ENCODE data around the gene UBXN7.
"Not testable (repeated sequence)": the region's sequence is repeated elsewhere in the genome, so short reads cannot be mapped to it uniquely, and the experiment has no call there.

Gene UBXN7

DNA sequence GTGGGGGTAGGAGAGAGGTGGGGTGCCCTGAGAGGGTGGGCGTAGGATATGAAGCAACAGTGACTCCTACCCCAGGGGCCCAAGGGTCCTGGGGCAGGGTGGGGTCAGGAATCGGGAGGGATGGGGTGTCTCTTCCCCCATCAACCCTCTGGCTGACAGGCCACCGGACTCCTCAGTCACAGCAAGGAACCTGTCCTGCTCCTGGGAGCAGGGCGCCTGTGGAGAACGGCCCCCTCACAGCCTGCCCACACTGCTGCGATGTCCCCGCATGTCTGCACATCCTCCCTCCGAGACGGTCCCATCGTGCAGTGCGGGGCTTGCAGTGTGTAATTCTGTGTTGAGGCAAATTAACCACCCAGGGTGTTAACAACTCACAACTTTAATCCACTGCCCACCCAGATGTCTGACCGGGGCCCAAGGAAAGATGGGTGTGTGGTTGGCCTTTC is 96.7 kb downstream of the UBXN7 start:
- intact Hi-C loops (cut with micrococcal nuclease) = no loop called here
- Mint-ChIP-seq H3K4me3 (no peak overlapping the region), H3K9me3 (no peaks in the 10 kb centered on the region), H3K27ac (no peak overlapping the region), H3K36me3 (ENCODE audit: low read depth) (no peaks in the 10 kb centered on the region), H3K4me1 (ENCODE audit: low read depth) (peaks cover 24% of the 10 kb centered on the region), H3K27me3 (peaks cover 2% of the 10 kb centered on the region)

GRCh38 chr3:196334982-196335381 is 97.2 kb downstream of the UBXN7 start:
- Mint-ChIP-seq H3K36me3 (ENCODE audit: low read depth) (no peaks in the 10 kb centered on the region), H3K4me1 (ENCODE audit: low read depth) (peaks cover 20% of the 10 kb centered on the region), H3K4me3 (no peak overlapping the region), H3K27me3 (peaks cover 2% of the 10 kb centered on the region), H3K9me3 (no peaks in the 10 kb centered on the region), H3K27ac (no peak overlapping the region)
- intact Hi-C loops (cut with micrococcal nuclease) = no loop called here

DNA sequence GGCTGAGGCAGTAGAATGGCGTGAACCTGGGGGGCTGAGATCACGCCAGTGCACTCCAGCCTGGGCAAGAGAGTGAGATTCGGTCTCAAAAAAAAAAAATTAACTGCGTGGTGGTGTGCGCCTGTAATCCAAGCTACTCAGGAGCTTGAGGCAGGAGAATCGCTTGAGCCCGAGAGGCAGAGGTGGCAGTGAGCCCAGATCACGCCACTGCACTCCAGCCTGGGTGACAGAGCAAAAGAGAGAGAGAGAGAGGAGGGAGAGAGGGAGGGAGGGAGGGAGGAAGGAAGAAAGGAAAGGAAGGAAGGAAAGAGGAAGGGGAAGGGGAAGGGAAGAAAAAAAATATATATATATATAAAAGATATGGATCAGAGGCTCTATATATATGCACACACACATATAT is 100.1 kb downstream of the UBXN7 start:
- intact Hi-C loops (cut with micrococcal nuclease) = no loop called here
- H3K36me3 Mint-ChIP-seq (ENCODE audit: low read depth) = no peaks in the 10 kb centered on the region
- H3K27me3 Mint-ChIP-seq = peaks cover 3% of the 10 kb centered on the region

DNA sequence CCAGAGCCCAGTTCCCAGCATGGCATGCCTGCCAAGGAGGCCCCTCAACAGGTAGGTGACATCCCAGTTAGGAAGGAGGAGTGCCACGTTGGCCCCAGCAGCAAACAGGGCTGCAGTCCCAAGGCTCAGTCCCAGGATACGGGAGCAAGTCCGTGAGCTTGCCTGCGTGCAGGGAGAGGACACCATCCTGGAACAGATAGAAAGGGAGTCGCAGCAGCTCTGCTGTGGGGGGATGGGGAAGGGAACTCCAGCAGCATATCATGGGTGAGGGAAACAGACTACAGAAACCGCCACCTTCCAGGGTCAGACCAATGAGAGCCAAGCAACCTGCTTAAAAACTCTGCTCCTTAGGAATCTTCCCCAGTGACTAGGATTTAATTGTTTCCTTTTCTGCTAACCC is 104.8 kb downstream of the UBXN7 start:
- intact Hi-C loops (cut with micrococcal nuclease) = no loop called here
- no peaks in the 10 kb centered on the region for H3K9me3 Mint-ChIP-seq
- no peak overlapping the region for H3K27ac Mint-ChIP-seq
- H3K4me1 Mint-ChIP-seq (ENCODE audit: low read depth) = peaks cover 13% of the 10 kb centered on the region
- H3K4me3 Mint-ChIP-seq = no peak overlapping the region
- no peaks in the 10 kb centered on the region for H3K36me3 Mint-ChIP-seq (ENCODE audit: low read depth)
- peaks cover 1% of the 10 kb centered on the region for H3K27me3 Mint-ChIP-seq

More for the DNA sequence above, 100.1 kb downstream of the UBXN7 start:
- Mint-ChIP-seq H3K27ac (no peak overlapping the region), H3K4me1 (ENCODE audit: low read depth) (no peaks in the 10 kb centered on the region), H3K4me3 (no peak overlapping the region), H3K9me3 (no peaks in the 10 kb centered on the region)

DNA sequence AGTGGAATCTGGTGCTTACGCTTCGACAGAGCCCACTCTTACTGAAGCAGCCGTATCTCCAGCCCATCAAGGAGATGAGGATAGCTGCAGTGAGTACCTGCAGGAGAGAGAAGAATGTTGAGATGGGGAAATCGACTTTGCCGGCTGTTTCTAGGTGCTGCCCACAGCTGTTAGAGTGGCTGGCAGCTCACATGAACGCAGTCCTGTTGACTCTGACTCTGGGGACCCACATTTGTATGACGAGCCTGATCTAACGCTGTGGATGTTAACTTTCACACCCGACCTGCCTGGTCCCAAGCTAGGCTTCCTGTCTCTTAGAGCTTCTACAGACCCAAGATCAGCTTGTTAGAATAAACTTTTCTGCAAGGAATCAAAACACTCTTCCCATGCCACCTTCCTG is 105.3 kb downstream of the UBXN7 start:
- no peak overlapping the region for H3K27ac Mint-ChIP-seq
- intact Hi-C loops (cut with micrococcal nuclease) = no loop called here
- H3K4me3 Mint-ChIP-seq = no peak overlapping the region
- peaks cover 1% of the 10 kb centered on the region for H3K27me3 Mint-ChIP-seq
- no peaks in the 10 kb centered on the region for H3K36me3 Mint-ChIP-seq (ENCODE audit: low read depth)
- peaks cover 18% of the 10 kb centered on the region for H3K4me1 Mint-ChIP-seq (ENCODE audit: low read depth)
- H3K9me3 Mint-ChIP-seq = no peaks in the 10 kb centered on the region

DNA sequence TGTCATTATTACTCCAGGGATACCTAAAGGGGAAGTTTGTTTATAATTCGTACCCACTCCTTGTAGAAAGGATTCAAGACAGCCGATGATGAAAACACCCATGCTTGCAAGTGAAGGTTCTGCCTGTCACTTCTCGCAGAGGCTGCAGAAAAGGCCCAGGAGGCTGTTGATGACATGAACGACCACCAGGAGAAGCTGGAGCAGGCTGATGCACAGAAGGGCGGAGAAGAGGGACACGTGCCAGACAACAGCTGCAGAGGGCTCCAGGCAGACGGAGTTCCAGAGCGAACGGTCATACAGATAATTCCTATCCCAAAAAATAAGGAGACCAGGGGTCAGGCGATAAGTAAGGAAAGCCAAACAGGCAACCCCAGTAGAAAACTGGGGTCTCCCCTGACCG is 108.5 kb downstream of the UBXN7 start:
- Mint-ChIP-seq H3K4me3 (no peak overlapping the region), H3K27ac (no peak overlapping the region), H3K36me3 (ENCODE audit: low read depth) (no peaks in the 10 kb centered on the region), H3K9me3 (no peaks in the 10 kb centered on the region), H3K27me3 (no peaks in the 10 kb centered on the region), H3K4me1 (ENCODE audit: low read depth) (peaks cover 44% of the 10 kb centered on the region)
- intact Hi-C loops (cut with micrococcal nuclease) = no loop called here

- no peak overlapping the region for H3K4me3 Mint-ChIP-seq
- no peaks in the 10 kb centered on the region for H3K27me3 Mint-ChIP-seq
These were observed 109.2 kb downstream of the UBXN7 start for GRCh38 chr3:196323016-196323415.

GRCh38 chr3:196321162-196321561 is 111.1 kb downstream of the UBXN7 start:
- Mint-ChIP-seq H3K27ac (peak overlapping the region; percentile 35), H3K4me1 (ENCODE audit: low read depth) (peaks cover 51% of the 10 kb centered on the region), H3K4me3 (peak overlapping the region; percentile 28), H3K36me3 (ENCODE audit: low read depth) (peaks cover 16% of the 10 kb centered on the region), H3K9me3 (no peaks in the 10 kb centered on the region), H3K27me3 (no peaks in the 10 kb centered on the region)
- intact Hi-C loops (cut with micrococcal nuclease) = no loop called here

More at GRCh38 chr3:196323016-196323415, 109.2 kb downstream of the UBXN7 start:
- H3K9me3 Mint-ChIP-seq = no peaks in the 10 kb centered on the region
- intact Hi-C loops (cut with micrococcal nuclease) = no loop called here
- no peak overlapping the region for H3K27ac Mint-ChIP-seq
- H3K36me3 Mint-ChIP-seq (ENCODE audit: low read depth) = peaks cover 5% of the 10 kb centered on the region
- H3K4me1 Mint-ChIP-seq (ENCODE audit: low read depth) = peaks cover 44% of the 10 kb centered on the region

- Mint-ChIP-seq H3K4me1 (ENCODE audit: low read depth) (peaks cover 49% of the 10 kb centered on the region), H3K27ac (peak overlapping the region; percentile 18), H3K9me3 (no peaks in the 10 kb centered on the region), H3K27me3 (no peaks in the 10 kb centered on the region), H3K36me3 (ENCODE audit: low read depth) (peaks cover 16% of the 10 kb centered on the region), H3K4me3 (no peak overlapping the region)
- intact Hi-C loops (cut with micrococcal nuclease) = no loop called here
These were observed 112.1 kb downstream of the UBXN7 start for GRCh38 chr3:196320137-196320536.

DNA sequence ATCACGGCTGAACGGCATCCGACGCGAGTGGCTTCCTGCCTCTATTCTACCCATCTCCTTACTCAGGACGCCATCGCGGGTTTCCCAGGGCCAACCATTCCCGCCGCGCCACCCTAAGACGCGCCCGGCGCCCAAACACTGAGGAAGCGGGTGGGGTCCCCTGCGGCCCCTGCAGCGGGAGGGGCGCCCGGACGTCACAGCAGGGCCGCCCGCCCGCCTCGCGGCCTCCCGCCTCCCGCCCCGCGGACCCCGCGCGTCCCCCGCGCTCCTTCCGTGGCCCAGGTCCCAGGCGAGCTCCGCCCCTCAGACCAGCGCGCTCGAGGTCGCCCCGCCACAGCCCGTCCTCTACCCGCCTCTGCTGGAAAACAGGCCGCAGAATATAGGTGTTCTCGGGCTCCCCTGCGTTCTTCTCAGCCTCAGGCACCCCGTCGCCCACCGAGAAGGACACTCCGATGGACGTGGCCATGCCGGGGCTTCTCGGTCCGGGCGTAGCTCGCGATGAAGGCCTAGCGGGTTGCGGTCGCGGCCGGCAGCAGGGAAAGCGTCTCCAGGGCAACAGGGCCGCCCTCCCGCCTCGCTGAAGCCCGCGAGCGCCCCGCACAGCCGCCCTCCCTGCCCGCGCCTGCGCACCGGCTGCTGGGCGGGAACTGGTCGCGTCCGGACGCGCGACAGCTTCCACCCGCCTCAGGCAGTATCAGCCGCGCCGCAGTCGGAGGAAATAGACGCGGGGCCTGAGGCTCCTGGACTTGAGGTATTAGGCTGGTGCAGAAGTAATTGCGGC is 114.3 kb downstream of the UBXN7 start, which contains the start of gene DYNLT2B:
Gene DYNLT2B, minus strand, starts transcription at position 554 of the 781 bp plus-strand sequence. Its CDS starts 88 bp downstream, at position 466.
- peaks cover 41% of the 10 kb centered on the region for H3K4me1 Mint-ChIP-seq (ENCODE audit: low read depth)
- H3K4me3 Mint-ChIP-seq = peak within 1 kb of the TSS; percentile 98
- H3K27me3 Mint-ChIP-seq = no peaks in the 10 kb centered on the region
- no peaks in the 10 kb centered on the region for H3K9me3 Mint-ChIP-seq
- H3K27ac Mint-ChIP-seq = peak within 1 kb of the TSS; percentile 94
- intact Hi-C loops (cut with micrococcal nuclease) = loop anchor here (5.0 kb wide), 1 partner anchor 114 kb away; the partner anchor contains the start of gene UBXN7
- peaks cover 16% of the 10 kb centered on the region for H3K36me3 Mint-ChIP-seq (ENCODE audit: low read depth)

DNA sequence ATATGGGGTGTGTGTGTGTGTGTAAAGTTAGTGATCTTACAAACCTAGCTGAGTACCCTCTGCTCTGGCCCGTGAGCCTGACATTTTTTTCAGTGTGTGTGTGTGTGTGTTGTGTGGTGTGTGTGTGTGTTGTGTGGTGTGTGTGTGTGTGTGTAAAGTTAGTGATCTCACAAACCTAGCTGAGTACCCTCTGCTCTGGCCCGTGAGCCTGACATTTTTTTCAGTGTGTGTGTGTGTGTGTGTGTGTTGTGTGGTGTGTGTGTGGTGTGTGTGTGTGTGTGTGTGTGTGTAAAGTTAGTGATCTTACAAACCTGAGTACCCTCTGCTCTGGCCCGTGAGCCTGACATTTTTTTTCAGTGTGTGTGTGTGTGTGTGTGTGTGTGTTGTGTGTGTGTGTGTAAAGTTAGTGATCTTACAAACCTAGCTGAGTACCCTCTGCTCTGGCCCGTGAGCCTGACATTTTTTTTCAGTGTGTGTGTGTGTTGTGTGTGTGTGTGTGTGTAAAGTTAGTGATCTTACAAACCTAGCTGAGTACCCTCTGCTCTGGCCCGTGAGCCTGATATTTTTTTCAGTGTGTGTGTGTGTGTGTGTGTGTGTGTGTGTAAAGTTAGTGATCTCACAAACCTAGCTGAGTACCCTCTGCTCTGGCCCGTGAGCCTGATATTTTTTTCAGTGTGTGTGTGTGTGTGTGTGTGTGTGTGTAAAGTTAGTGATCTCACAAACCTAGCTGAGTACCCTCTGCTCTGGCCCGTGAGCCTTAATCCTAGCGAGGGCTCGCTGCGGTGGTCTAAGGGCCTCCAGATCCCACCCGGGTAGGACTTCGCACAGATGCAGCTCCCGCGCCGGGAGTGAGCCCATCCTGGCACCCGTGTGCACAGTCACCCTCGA is 115.2 kb downstream of the UBXN7 start:
- H3K27me3 Mint-ChIP-seq, H3K9me3 Mint-ChIP-seq: not testable (repeated sequence)
- intact Hi-C loops (cut with micrococcal nuclease) = loop anchor here (5.0 kb wide), 1 partner anchor 115 kb away; the partner anchor contains the start of gene UBXN7
- H3K4me1 Mint-ChIP-seq (ENCODE audit: low read depth) = peaks cover 34% of the 10 kb centered on the region
- H3K4me3 Mint-ChIP-seq = peak overlapping the region; percentile 98
- peaks cover 16% of the 10 kb centered on the region for H3K36me3 Mint-ChIP-seq (ENCODE audit: low read depth)
- H3K27ac Mint-ChIP-seq = peak overlapping the region; percentile 94

- Mint-ChIP-seq H3K9me3 (no peaks in the 10 kb centered on the region), H3K27me3 (peaks cover 4% of the 10 kb centered on the region), H3K36me3 (ENCODE audit: low read depth) (peaks cover 16% of the 10 kb centered on the region), H3K27ac (no peak overlapping the region), H3K4me3 (no peak overlapping the region), H3K4me1 (ENCODE audit: low read depth) (peaks cover 22% of the 10 kb centered on the region)
- intact Hi-C loops (cut with micrococcal nuclease) = loop anchor here (5.0 kb wide), 1 partner anchor 116 kb away; the partner anchor contains the start of gene UBXN7
These were observed 116.4 kb downstream of the UBXN7 start for GRCh38 chr3:196315821-196316220.

GRCh38 chr3:196314597-196314996 is 117.6 kb downstream of the UBXN7 start:
- H3K27me3 Mint-ChIP-seq = peaks cover 6% of the 10 kb centered on the region
- H3K36me3 Mint-ChIP-seq (ENCODE audit: low read depth) = peaks cover 16% of the 10 kb centered on the region
- H3K4me1 Mint-ChIP-seq (ENCODE audit: low read depth) = peaks cover 15% of the 10 kb centered on the region
- no peak overlapping the region for H3K4me3 Mint-ChIP-seq
- intact Hi-C loops (cut with micrococcal nuclease) = no loop called here
- no peak overlapping the region for H3K27ac Mint-ChIP-seq
- no peaks in the 10 kb centered on the region for H3K9me3 Mint-ChIP-seq

DNA sequence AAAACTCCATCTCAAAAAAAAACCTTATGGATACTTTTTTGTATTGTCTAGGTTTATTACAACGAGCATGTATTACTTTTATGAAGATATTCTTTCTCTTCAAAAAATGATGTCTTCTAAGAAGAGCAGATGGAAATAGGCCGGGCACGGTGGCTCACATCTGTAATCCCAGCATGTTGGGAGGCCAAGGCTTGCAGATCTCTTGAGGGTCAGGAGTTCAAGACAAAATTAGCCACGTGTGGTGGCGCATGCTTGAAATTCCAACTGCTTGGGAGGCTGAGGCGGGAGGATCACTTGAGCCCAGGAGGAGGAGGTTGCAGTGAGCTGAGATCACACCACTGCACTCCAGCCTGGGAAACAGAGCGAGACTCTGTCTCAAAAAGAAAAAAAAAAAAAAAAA is 118.1 kb downstream of the UBXN7 start:
- H3K9me3 Mint-ChIP-seq; H3K4me1 Mint-ChIP-seq (ENCODE audit: low read depth); intact Hi-C loops (cut with micrococcal nuclease); H3K4me3 Mint-ChIP-seq; H3K27me3 Mint-ChIP-seq; H3K27ac Mint-ChIP-seq: not testable (repeated sequence)
- peaks cover 16% of the 10 kb centered on the region for H3K36me3 Mint-ChIP-seq (ENCODE audit: low read depth)
